GM12892 (cell line): ENCODE measurements around the gene PIAS4.

ENCODE experiments used
- POLR2A ChIP-seq: IDR thresholded peaks from 2 replicates; pipeline ENCODE4 v1.6.1; 2011; ENCODE audit warnings: low read depth, low read length, control low read depth
- POLR2AphosphoS5 ChIP-seq: IDR thresholded peaks from 2 replicates; pipeline ENCODE4 v1.6.1; 2011; ENCODE audit warnings: low read depth, low read length, control low read depth

DNA sequence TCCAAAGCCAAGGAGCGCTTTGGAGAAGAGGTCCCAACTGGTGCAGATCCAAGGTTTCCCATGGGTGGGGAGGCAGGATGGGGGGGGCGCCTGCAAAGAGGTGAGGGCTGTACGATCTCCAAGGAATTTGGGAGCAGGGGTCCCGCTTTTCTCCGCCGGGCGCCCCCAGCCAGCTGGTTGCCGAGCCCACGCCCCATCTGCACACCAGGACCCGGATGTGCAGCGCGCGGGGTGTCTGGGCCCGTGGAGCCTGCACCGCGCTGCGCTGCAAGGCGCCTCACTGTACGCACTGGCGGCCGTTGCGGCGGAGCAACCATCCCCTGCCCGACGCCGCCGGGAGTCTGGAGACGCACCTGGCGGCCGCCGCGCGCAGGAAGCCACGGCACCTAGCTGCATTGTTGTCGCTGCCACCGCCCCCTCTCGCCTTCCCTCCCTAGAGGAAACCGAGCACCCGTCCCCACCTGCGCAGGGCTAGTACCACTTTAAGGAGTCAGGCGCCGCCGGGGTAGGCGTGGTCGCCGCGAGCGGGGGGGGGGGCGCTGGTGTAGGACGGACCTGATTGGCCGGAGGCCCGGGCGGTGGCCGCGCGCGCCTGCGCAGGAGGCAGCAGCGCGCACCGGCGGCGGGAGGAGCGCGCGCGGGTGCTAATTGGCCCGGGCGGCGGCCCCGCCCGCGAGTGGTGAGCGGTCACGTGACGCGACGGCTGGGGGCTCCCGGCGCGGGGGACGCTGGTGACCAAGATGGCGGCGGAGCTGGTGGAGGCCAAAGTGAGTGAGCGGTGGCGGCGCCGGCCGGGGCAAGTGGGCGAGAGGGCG is at the start of gene PIAS4:
- TF ChIP-seq POLR2A: peak; percentile 69; the same call in 1 of the 2 replicates
- TF ChIP-seq POLR2AphosphoS5: no peak
